IPS-NIHi7 (cell line): Measurements from ENCODE around the gene PLIN5.

ENCODE experiments used
- DNase-seq: peaks from one replicate; pipeline ENCODE4 v3.0.0; 2012; ENCODE audit warnings: mixed read lengths; ENCODE audit errors: extremely low spot score

PLIN5 gene

GRCh38 chr19:4521888-4522242 lies 13.2 kb downstream of the PLIN5 start:
- DNase-seq = no peak

- DNase-seq = no peak
Measured at GRCh38 chr19:4521170-4521887, 13.7 kb downstream of the PLIN5 start.

- no peak for DNase-seq
Measured at GRCh38 chr19:4519521-4520277, 15.3 kb downstream of the PLIN5 start.

- DNase-seq = no peak
Measured at GRCh38 chr19:4519172-4519496, 15.9 kb downstream of the PLIN5 start.

GRCh38 chr19:4518345-4519171 lies 16.5 kb downstream of the PLIN5 start, which contains the start of gene PLIN4:
PLIN4 (minus strand) TSS chr19:4518486; CDS start chr19:4518272, 214 bp downstream.
- DNase-seq = peak; percentile 53

GRCh38 chr19:4517451-4518057 lies 17.5 kb downstream of the PLIN5 start:
- no peak for DNase-seq

- no peak for DNase-seq
Measured at GRCh38 chr19:4516939-4517300, 18.1 kb downstream of the PLIN5 start.

GRCh38 chr19:4516199-4516938 lies 18.7 kb downstream of the PLIN5 start:
- DNase-seq = no peak

GRCh38 chr19:4515732-4516131 lies 19.3 kb downstream of the PLIN5 start:
- DNase-seq = no peak

GRCh38 chr19:4513248-4513647 lies 21.8 kb downstream of the PLIN5 start:
- DNase-seq = no peak

- no peak for DNase-seq
Measured at GRCh38 chr19:4512070-4512469, 23.0 kb downstream of the PLIN5 start.

GRCh38 chr19:4511300-4512054 lies 23.5 kb downstream of the PLIN5 start:
- no peak for DNase-seq

- no peak for DNase-seq
Measured at GRCh38 chr19:4510435-4511255, 24.4 kb downstream of the PLIN5 start.

- DNase-seq = no peak
Measured at GRCh38 chr19:4508698-4509097, 26.3 kb downstream of the PLIN5 start.

- no peak for DNase-seq
Measured at GRCh38 chr19:4507804-4508203, 27.2 kb downstream of the PLIN5 start.

- DNase-seq = no peak
Measured at GRCh38 chr19:4507150-4507452, 27.9 kb downstream of the PLIN5 start.

- DNase-seq = no peak
Measured at GRCh38 chr19:4506449-4507149, 28.4 kb downstream of the PLIN5 start.

- no peak for DNase-seq
Measured at GRCh38 chr19:4505570-4506448, 29.2 kb downstream of the PLIN5 start.
